ENCODE data around the gene CRABP1.

Gene CRABP1

DNA sequence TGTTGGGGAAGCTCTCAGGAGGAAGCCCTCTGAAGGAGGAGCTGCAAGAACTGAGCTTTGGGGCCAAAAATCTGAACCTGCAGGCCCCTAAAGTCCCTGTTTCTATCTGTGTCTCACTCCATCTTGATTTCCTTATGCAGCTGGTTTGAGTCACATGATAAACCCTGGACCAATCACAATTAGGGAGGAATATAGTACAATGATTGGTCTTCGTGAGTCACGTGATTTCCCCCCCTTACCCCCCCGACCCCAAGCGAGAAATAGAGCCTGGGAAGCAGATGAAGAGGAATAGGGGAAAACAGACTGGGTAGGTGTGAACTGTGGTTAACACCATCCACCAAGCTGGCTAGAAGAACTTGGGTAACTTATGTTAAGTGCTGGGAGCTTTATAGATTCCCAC lies 12.9 kb downstream of the CRABP1 start:
- peaks cover 1% of the 10 kb centered on the region for H3K27me3 ChIP-seq (replicated peaks)
- TF ChIP-seq, protein P1, sequence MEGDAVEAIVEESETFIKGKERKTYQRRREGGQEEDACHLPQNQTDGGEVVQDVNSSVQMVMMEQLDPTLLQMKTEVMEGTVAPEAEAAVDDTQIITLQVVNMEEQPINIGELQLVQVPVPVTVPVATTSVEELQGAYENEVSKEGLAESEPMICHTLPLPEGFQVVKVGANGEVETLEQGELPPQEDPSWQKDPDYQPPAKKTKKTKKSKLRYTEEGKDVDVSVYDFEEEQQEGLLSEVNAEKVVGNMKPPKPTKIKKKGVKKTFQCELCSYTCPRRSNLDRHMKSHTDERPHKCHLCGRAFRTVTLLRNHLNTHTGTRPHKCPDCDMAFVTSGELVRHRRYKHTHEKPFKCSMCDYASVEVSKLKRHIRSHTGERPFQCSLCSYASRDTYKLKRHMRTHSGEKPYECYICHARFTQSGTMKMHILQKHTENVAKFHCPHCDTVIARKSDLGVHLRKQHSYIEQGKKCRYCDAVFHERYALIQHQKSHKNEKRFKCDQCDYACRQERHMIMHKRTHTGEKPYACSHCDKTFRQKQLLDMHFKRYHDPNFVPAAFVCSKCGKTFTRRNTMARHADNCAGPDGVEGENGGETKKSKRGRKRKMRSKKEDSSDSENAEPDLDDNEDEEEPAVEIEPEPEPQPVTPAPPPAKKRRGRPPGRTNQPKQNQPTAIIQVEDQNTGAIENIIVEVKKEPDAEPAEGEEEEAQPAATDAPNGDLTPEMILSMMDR (IDR thresholded peaks at IDR 0.05; ENCODE audit: low read depth, low read length, missing control alignments): no peak
- H3K36me3 ChIP-seq (replicated peaks): no peaks in the 10 kb centered on the region
- in situ Hi-C loops (cut with HindIII; ENCODE audit: low pct_ligation_motif_present, low sequenced_read_pairs): no loop called here
- no peak overlapping the region for H3K4me3 ChIP-seq (ENCODE audit: low read depth, low read length)
- DNase-seq: no peak
- H3K27ac ChIP-seq: no peak overlapping the region

DNA sequence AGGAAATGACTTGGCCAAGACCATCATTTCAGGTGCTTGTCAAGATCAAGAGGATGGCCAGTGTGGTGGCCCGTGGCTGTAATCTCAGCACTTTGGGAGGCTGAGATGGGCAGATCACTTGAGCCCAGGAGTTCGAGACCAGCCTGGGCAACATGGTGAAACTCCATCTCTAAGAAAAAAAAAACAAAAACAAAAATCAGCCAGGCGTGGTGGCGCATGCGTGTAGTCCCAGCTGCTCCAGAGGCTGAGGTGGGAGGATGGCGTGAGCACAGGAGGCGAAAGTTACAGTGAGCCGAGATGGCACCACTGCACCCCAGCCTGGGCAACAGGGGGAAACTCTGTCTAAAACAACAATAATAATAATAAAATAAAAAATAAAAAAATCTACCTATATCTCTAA lies 15.0 kb downstream of the CRABP1 start:
- DNase-seq: no peak
- TF ChIP-seq, protein P1 (IDR thresholded peaks at IDR 0.05; ENCODE audit: low read depth, low read length, missing control alignments): no peak
- H3K4me3 ChIP-seq (ENCODE audit: low read depth, low read length): no peak overlapping the region
- H3K27me3 ChIP-seq (replicated peaks): peaks cover 9% of the 10 kb centered on the region
- in situ Hi-C loops (cut with HindIII; ENCODE audit: low pct_ligation_motif_present, low sequenced_read_pairs): no loop called here
- no peak overlapping the region for H3K27ac ChIP-seq
- no peaks in the 10 kb centered on the region for H3K36me3 ChIP-seq (replicated peaks)

DNA sequence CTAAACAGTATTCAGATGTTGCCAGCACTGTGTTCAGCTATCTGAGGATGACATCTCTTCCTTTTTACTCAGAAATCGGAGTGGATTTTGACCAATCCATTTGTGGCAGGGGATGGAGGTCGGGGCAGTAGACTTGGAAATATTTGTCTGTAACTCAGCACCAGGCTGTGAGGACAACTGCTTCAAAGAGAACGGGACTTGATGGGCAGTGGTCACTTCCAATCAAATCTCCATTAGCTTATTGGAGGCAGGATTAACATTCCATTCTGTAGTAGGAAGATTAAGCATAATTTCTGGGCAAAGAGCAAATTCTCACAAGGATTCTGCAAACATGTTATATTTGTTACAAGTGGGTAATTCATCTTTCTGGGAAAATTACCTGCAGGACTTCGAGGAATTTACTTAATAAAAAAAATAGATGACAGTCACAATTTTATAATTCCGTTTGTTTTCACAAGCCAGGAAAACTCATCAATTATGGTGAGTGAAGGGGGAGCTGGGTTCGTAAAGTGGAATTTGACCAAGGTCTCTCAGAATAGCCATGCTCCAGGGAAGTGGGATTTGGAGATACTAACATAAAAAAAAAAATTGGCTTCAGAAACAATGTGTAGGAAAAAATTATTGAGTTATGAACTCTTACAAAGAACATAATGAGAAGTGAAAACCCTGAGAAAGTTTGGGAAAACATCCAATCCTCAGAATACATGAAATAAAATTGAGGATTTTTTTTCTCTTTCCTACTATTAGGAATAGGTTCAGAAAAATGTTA lies 18.1 kb downstream of the CRABP1 start:
- TF ChIP-seq, protein P1 (IDR thresholded peaks at IDR 0.05; ENCODE audit: low read depth, low read length, missing control alignments): no peak
- Histone ChIP-seq H3K27me3 (replicated peaks) (peaks cover 12% of the 10 kb centered on the region), H3K27ac (no peak overlapping the region), H3K4me3 (ENCODE audit: low read depth, low read length) (no peak overlapping the region), H3K36me3 (replicated peaks) (no peaks in the 10 kb centered on the region)
- peak; percentile 16 for DNase-seq
- in situ Hi-C loops (cut with HindIII; ENCODE audit: low pct_ligation_motif_present, low sequenced_read_pairs): no loop called here

DNA sequence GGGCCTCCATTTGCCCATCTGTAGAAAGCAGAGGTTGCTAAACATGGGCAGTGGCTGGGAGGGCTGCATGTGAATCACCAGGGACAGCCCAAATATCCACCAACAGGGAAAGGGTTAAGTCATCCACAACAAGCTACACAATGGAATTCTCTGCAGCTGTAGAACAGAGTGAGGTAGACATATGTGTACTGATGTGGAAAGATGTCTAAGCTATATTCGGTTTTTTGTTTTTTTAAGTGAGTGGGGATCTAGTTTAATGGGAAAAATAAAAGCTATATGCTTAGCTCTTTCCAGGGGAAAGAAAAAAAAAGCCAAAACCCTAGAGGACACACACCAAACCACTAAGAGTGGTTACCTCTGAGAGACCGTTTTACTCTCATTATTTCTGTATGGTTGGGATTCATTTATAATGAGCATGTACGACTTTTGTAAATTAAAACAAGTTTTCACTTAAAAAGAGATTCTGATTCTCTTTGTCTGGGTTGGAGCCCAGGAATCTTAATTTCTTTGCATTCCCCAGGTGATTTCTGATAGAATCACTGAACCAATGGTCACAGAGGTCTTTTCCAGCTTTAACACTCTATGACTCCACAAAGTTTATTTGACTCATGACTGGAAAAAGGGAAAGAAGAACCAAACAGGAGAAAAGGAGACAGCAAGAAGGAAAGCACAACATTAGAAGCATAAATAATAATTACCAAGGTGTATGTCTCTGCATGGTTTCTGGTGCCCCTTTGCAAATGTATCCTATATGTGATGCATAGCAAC lies 19.1 kb downstream of the CRABP1 start:
- in situ Hi-C loops (cut with HindIII; ENCODE audit: low pct_ligation_motif_present, low sequenced_read_pairs): no loop called here
- no peaks in the 10 kb centered on the region for H3K36me3 ChIP-seq (replicated peaks)
- peaks cover 12% of the 10 kb centered on the region for H3K27me3 ChIP-seq (replicated peaks)
- TF ChIP-seq, protein P1 (IDR thresholded peaks at IDR 0.05; ENCODE audit: low read depth, low read length, missing control alignments): no peak
- no peak overlapping the region for H3K4me3 ChIP-seq (ENCODE audit: low read depth, low read length)
- no peak for DNase-seq
- no peak overlapping the region for H3K27ac ChIP-seq

DNA sequence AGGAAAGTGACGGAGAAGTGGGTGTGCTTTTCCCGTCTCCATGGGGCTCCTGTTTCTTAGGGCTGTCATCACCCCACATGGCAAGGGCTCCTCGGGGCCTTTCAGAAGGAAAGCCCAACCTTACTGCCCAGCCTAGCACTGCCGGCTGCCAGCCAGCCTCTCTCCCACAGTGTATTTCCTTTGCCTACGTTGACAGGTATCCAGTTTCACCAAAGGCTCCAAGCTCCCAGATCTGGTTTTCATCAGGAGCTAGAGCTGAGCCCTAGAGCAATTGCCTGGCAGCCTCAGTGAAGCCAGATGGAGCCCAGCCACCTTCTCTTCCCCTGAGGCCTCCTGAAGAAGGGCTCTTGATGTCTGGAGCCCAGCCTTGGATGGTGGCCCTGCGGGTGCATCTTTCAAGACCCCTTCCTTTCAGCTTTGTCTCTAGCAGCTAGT lies 20.2 kb downstream of the CRABP1 start:
- DNase-seq: no peak

More for the DNA sequence above, 20.2 kb downstream of the CRABP1 start:
- TF ChIP-seq, protein P1 (IDR thresholded peaks at IDR 0.05; ENCODE audit: low read depth, low read length, missing control alignments): no peak
- Histone ChIP-seq H3K4me3 (ENCODE audit: low read depth, low read length) (no peak overlapping the region), H3K27me3 (replicated peaks) (peaks cover 12% of the 10 kb centered on the region), H3K27ac (no peak overlapping the region), H3K36me3 (replicated peaks) (no peaks in the 10 kb centered on the region)
- in situ Hi-C loops (cut with HindIII; ENCODE audit: low pct_ligation_motif_present, low sequenced_read_pairs): no loop called here
